CD4-positive, alpha-beta T cell treated with Interleukin-10 for 1 hour (primary cell): ENCODE data around the gene PPP4C.
A peak's percentile ranks its signal among the peaks of the same experiment; 100 is the strongest.
"Not testable (repeated sequence)": the region's sequence is repeated elsewhere in the genome, so short reads cannot be mapped to it uniquely, and the experiment has no call there.

Experiments used
- DNase-seq: peaks from one replicate; pipeline ENCODE4 v3.0.0-alpha.2; 2020

PPP4C gene

DNA sequence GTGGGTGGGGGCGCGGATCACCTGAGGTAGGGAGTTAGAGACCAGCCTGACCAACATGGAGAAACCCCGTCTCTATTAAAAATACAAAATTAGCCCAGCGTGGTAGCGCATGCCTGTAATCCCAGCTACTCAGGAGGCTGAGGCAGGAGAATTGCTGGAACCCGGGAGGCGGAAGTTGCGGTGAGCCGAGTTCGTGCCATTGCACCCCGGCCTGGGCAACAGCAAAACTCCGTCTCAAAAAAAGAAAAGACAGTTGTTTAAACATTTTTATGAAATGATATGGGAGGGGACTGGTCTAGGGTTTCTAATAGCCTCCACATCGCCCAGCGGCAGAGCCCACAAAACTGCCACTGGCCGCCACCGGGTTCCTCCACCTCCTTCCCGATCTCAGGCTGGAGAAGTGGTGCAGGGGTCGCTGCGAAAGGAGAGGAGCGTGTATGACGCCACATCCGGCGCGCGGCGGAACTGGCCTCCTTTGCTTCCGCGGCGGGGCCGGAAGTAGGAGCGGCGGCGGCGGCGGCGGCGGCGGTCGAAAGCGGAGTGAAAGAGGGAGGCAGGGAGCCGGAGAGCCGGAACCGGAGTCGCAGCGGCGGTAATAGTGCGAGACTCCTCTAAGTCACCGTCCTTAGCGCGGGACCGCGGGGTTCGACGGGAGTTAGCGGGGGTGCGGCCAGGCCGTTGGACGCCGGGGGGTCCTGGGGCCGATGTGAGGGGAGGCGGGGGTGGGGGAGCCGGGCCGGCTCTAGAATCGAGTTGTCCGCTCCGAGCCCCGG, at the start of gene PPP4C:
Gene PPP4C (plus strand): TSS at position 492 of the 773 bp plus-strand sequence. CDS start 384 bp downstream, outside the sequence.
- DNase-seq, result peak; percentile 90

DNA sequence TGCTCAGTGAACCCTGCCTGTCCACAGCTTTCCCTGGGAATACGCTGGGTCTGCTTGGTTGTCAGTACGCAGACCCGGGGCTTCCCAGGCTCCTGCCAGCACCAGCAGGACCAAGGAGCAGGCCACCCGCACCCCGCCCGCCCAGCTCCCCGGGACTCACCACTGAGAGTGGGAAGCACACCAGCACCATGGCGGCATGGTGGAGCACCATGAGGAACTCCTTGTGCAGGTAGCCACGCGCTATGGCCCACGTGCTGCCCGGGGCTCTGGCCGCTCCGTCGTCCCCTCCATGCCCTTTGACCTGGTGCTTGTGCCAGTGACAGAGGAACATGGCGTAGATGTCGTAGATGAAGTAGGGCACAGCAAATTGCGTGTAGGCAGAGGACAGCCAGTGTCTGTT, 49.3 kb upstream of the PPP4C start:
- no peak for DNase-seq

DNA sequence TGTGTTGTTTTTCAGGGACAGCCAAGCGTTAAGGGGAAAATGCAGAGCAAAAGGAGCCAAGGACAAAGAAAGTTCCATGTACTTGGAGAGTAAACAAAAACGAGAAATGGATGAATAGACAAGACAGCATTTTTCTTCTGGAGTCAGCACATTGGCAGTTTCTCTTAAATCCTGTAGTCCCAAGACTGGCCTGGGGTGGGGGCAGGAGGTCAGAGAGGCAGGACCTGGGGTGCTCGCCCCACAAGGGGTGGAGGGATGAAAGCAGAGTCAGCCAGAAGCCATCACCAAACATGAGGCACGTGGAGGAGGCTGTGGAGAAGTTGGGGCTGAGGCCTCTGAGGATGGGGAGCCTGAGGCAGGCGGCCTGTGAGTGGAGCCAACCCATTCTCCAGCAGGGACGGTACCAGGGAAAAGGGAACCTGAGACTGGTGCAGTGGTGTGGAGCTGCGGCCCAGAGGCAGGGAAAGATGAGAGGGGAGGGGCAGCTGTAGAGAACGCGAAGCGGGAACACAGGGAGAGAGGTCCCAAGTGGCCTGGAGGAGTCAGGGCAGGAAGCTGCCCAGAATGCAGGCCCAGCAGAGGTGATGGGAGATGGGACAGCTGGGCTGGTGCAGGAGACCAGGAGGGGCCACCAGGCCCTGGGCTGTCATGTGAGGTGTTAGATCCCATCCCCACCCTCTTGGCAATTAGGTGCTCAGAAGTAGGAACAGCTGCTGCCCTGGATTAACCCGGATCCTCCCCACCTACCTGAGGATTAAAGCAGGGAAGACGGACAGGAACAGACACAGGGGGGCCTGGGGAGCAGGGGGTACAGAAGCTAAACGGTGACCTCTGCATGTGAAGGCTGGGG, 48.0 kb upstream of the PPP4C start:
- DNase-seq, result no peak

DNA sequence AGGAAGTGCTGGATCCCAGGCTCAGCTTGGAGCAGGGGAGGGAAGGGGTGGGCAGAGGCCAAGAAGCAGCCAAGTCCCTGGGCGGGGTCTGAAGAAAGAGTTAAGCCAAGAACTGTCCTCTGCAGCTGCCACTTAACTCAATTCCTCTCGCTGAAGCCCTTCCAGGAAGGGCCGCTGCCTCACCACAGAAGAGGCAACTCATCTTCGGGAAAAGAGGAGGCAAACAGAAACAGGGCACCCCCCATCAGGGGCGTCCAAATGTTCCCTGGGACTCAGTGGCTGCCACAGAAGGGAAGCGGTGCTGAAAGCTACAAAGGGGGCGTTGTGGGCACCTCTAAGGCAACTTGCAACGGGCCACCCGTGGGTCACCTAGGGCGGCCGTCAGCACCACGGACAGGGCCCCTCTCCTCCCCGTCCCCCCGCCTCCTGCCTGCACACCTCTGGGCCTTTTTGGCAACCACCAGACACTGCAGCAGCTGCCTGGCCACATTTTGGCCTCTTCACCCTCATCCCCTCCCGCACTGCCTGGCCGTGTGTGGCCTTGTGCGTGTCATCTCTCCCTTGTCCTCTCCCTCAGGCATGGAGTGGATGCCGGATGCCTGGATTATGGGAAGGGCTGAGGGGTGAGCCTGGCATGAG, 47.2 kb upstream of the PPP4C start:
- DNase-seq, result peak; percentile 9

DNA sequence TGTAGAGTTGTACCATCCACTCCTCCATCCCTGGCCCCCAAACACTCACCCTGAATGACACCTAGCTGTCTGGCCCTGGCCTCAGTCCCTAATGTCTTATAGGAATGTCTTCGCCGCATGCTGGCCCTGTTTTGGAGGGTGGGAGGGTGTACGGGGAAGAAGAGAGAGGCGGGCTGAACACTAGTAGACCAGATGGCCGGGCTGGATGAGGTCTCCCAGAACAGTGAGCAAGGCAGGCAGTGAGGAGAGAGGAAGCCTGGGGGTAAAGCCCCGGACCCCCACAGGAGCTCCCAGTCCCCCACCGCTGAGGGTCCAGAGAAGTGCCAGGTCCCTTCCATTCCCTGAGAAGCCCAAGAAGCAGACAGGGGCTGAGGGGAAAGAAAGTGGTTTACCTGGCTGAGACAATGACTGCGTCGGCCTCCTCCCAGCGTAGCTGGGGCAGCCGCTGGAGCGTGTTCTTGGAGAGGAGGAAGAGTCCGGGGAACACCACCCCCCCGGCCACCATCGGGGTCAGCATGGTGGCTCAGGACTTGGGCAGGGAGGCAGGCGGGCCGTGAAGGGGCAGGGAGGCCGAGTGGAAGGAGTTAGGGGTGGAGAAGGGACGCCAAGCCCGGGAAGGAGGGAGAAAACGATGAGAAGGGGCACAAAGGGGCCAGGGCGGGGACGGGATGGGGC, 45.6 kb upstream of the PPP4C start:
- DNase-seq, result no peak

DNA sequence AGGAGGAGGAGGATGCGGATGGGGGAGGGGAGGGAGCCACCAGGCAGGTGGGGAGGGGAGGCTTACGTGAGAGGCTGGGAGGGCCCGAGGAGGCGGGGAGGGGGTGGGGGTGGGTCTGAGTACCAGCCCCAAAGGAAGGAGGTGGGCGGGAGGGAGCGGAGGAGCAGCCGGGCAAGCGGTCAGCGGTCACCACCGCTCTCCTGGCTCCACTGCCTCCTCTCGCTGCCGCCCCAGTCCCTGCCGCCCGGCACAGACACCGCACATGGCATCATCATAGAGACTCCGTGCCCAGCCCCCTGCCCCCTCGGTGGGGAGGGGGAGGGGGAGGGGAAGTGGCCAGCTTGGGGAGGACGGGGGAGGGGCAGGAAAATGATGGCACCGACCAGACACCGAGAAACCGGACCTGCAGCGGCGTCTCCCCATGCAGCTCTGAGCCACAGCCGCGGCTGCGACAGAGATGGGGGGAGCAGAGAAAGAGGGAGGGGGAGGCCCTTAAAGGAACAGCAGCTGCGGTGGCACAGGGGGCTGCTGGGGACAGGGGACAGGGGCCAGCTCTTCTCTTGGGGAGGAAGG, 44.9 kb upstream of the PPP4C start, which contains the start of gene TLCD3B:
Gene TLCD3B (minus strand): TSS at position 431 of the 573 bp plus-strand sequence. CDS start 744 bp downstream, outside the sequence.
- peak; percentile 7 for DNase-seq

DNA sequence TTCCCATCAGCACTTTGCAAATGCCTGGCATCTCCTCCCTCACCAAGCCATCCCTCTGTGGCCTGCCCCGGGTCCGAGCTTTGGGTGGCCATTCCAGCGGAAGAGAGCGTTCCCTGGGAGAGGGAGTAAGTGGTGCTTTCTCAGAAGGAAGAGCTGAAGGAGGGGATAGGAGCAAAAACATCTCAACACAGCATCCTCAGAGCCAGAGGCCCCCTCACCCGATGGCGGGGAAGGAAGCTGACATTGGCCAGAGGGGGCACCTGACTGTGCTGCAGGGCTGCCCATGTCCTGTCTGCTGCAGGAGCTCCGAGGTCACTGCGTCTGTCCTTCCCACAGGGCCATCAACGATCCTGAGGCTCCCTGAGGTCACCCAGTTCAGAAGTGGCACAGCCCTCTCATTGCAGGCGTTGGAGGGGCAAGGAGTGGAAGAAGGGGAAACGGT, 44.3 kb upstream of the PPP4C start:
- no peak for DNase-seq

DNA sequence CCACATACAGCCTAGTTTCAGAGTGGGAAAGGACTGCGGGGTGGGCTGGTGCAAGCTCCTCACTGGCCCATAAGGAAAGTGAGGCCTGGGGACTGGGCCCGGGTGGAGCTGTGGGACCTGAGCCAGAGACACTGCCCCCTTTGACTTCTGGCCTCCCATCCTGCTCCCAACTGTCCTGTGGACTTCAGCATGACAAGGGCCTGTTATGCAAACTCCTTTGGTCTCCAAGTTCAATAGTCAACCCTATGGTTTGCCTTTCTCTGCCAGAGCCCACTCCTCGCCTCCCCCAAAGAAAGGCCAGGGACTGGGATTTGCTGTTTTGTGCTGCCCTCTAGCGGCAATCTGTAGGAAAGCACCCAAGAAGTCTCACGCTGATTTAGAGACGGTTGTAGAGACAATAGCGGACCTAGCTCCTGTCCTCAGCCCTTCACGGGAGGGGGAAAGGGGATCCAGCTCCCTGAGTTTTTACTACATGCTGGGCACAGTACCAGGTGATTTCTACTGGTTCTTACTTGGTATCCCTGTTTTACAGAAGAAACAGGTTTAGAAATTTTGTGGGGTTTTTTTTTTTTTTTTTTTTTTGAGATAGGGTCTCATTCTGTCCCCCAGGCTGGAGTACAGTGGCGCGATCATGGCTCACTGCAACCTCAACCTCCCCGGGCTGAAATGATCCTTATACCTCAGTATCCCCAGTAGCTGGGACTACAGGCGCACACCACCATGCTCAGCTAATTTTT, 43.5 kb upstream of the PPP4C start:
- DNase-seq, result peak; percentile 74

DNA sequence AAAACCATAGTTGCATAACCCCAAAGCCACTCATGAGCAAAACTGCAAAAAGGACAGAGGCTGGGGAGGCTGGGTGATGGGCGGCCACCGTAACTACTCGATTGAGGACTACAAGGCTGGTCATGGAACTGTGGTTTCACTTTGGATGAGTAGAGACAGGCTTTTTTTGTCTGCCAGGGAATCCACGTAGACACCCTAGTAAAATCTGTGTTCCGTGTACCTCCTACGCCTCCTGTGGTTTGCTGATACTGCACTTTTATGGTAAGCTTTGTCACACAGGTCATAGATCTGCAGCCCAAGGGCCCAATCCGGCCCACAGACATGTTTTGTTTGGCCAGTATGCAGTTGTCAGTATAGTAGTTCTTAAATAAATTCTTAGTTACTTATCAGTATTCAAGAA, 42.5 kb upstream of the PPP4C start:
- DNase-seq, result no peak

DNA sequence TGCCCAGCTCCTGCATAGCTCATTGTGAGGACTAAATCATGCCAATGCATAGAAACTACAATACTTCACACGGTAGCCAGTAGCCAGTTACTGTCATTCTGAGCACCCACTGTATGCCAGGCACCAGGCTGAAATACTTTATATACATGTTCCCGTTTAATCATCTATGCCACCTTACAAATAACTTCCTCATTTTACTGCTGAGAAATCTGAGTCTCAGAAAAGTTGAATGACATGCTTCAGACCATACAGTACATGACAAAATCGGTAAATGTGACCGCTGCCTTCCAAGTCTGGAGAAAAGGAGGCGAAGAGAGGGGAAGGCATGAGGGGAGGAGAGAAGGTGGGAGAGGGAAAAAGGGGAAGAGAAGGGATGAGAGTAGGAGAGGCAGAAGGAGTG, 35.6 kb upstream of the PPP4C start:
- no peak for DNase-seq

DNA sequence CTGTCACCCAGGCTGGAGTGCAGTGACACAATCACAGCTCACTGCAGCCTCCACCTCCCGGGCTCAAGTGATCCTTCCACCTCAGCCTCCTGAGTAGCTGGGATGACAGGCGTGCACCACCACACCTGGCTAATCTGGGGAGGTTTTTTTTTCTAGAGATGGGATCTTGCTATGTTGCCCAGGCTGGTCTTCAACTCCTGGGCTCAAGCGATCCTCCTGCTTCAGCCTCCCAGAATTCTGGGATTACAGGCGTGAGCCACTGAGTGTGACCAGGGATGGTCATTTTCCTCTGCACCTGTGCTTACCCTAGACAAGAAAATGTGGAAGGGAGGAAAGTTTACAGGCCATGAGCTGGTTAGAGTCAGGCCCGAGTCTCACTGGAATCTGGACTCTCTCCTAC, 35.1 kb upstream of the PPP4C start:
- not testable (repeated sequence) for DNase-seq

DNA sequence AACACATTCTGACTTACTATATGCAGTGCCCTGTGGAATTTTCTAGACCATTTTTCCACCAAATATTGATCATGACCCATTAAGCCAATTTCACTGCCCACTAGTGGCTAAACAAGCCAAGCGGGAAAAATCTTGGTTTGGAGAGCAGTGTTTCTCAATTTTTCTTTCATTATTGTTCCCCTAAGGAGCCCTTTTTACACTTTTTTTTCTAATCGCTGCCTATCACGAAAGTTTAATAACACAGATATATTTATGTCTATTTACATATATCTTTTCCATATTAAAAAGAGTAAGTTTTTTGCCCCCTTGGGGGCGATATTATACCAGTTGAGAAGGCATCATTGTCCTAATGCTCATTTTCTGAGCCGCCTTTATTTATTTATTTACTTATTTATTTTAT, 34.0 kb upstream of the PPP4C start:
- DNase-seq, result peak; percentile 57

DNA sequence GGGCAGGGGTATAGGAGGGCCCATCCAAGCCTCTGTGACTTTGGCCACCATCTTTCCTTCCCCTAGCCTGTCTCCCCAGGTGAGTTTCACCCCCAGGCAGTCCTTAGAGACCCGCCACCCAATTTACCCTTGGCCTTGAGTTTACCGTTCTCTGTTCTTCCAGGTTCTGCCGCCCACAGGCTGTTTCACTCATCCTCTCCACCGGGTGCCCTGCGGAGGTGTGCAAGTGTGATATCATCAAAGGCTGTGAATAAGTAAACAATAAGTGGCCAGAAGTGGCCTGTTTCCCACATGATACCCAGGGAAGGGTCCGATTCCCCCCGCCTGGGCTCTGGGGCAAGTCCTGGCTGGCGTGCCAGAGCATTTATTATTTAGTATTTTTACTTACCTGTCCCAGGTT, 29.6 kb upstream of the PPP4C start:
- DNase-seq, result no peak

DNA sequence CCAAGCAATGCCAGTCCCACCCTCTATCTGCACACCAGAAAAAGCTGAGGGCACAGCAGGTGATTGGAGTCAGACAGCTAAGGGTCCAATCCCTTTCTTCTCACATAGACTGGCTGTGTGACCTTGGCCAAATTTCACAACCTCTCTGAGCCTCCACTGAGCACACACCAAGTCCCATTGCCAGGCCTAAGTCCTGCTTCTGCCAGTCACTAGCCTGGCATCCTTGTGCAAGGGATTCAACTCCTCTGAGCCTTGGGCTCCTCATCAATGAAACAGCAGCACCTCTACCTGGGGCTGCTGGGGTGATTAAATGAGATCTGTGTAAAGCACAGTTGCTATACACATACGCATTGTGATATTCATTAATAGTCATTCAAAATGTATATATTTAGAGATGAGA, 29.2 kb upstream of the PPP4C start:
- no peak for DNase-seq

DNA sequence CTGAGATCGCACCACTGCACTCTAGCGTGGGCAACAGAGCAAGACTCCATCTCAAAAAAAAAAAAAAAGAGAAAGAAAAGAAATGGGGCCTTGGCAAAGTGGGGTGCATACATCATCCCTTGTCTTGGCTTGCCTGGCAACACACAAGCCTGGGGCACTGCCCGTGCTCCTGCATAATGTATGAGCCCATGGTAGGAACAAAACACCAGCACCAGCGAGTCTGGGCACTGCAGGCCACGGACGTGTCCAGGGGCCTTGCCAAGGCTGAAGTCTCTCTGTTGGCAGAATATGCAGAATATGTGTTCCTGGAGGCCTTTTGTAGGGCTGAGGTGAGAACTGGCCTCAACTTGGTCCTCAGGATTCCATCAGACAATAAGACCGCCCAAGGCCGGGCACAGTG, 25.9 kb upstream of the PPP4C start:
- DNase-seq, result no peak

DNA sequence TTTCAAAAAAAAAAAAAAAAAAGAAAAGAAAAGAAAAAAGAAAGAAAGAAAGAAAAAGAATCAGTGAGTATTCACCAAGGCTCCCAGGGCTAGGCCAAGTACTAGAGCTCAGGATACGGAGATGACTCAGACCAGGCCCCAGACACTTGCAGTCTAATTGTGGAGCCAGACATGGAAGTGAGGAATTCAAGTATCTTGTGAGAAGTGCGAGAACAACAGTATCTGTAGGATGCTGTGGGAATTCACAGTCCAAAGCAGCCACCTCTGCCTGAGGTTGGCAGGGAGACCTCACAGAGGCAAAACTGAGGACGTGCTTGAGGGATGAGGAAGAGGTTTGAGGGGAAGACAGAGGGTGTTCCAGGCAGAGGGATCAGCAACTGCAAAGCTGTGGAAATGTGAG, 24.3 kb upstream of the PPP4C start:
- no peak for DNase-seq

DNA sequence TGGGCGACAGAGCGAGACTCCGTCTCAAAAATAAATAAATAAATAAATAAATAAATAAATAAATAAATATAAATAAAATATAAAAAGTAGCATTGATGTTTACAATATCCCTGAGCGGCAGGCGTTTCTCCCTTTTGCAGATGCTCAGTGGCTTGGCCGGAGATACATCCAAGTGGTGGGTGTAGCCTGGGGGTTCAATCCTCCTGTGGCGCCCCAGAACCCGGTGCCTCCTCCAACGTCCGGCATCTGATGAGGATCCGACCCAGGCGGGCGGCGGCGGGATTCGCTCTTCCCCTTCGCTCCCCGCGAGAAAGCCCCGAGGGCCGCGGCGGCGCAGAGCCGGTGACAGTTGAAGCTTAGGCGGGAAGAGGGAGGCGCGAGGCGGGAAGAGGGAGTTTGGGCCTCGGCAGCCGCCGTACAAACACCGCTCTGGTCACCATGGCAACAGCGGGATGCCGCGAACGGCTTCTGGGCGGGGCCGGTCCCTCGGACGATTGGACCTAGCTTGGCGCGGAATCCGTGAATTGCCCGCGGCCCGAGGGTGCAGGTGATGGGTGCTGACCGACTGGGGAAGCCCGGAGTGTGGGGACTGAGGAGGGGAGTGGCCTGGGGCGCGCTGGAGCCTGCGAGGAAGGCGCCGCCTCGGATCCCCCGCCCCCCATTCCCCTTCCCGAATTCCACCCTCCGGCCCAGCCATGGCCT, 23.0 kb upstream of the PPP4C start:
- peak; percentile 91 for DNase-seq

DNA sequence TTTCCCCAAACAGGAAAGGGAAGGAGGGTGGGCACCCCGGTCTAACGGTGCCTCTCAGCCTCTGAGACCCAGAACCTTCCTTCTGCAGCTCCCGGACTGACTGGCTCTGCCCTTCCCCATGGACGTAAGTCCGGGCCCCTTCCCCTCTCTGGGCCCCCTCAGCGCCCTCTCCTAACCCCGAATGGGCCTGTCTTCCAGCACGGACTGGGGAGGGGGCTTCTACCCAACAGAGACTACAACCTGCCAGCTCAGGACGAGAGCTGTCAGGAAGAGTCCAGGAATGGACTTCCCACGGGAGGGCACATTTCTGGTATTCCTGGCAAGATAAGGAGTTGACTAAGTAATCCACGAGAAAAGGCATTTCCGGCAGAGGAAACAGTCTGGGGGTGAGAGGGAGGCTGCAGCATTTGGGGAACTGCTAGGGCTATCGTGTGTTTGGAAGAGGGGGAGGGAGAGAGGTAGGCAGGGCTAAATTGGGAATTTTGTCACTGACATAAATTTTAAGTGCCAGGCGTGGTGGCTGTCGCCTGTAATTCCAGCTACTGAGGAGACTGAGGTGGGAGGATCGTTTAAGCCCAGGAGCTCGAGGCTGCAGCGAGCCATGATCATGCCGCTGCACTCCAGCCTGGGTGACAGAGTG, 22.3 kb upstream of the PPP4C start:
- DNase-seq, result no peak

DNA sequence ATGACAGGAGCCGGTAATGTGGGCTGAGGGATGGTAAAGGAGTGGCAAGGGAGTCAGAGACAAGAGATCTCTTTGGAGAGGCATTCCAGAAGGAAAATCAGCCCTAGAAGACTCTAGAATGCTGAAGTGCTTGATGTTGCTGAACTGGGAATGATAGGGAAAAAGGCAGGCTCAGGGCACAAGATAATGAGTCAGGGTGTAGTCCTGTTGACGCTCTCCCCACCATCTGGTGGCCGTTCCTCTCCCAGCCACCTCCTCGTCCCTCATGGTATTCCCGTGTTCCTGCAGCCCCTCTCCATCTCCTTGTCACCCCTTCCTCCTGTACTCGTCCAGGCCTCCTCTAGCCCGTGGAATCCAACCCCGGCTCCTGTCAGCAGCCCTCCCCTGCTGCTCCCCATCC, 21.3 kb upstream of the PPP4C start:
- DNase-seq, result no peak

DNA sequence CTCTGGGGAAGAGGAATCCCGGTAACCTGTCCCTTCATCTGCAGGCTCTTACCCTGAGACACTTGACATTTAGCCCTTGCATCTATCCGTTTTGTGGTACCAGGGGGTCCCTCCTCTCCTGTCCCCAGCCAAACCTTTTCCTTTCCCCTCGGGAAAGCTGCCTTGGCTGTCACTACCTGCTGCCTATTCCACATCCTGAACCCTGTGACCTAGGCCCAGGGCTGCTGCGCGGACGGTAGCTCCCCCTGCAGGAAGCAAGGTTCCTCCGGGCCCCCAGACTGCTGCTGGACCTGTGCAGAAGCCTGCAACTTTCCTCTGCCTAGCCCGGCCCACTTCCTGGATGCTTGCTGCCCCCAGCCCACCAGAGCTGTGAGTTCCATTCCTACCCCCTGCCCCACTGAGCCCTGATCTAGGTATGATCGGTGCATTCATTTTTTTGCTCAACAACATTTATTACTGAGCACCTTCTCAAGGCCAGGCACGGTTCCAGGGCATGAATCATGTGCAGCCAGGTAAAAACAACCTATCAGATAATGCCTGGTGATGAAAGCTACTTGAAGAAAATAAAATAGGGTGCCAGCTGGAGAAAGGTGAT, 20.7 kb upstream of the PPP4C start:
- peak; percentile 55 for DNase-seq
